Endothelial cell of umbilical vein (primary cell): ENCODE measurements around the gene RIC1.

ENCODE experiments used
- CTCF ChIP-seq, 2 donors: IDR thresholded peaks; 1 replicate in 1 of 2; 2 replicates in 1 of 2; pipeline ENCODE4 v1.5.1; 2011; ENCODE audit warnings: low read length in 2 of 2, mild to moderate bottlenecking in 2 of 2, moderate library complexity in 2 of 2, control low read depth in 1 of 2, inconsistent platforms in 1 of 2, low read depth in 1 of 2; ENCODE audit not compliant: insufficient read depth in 1 of 2; ENCODE audit errors: extremely low read depth in 1 of 2
- JUN ChIP-seq: IDR thresholded peaks from 2 replicates; pipeline ENCODE4 v1.6.1; 2011; ENCODE audit warnings: borderline replicate concordance, low read depth; ENCODE audit not compliant: insufficient read length, insufficient read depth
- POLR2A ChIP-seq: IDR thresholded peaks from 2 replicates; pipeline ENCODE4 v1.6.1; 2012; ENCODE audit warnings: low read depth, mild to moderate bottlenecking, control low read depth, low read length
- POLR2AphosphoS5 ChIP-seq: IDR thresholded peaks from 2 replicates; pipeline ENCODE4 v1.6.1; 2012; ENCODE audit warnings: low read depth, mild to moderate bottlenecking, control low read depth, low read length, moderate library complexity; ENCODE audit not compliant: insufficient read depth

- no peak for TF ChIP-seq CTCF (IDR thresholded peaks at IDR 0.05; ENCODE audit: extremely low read depth in 1 of 2, insufficient read depth in 1 of 2, low read depth in 1 of 2, low read length in 2 of 2)
- no peak for TF ChIP-seq POLR2AphosphoS5
- TF ChIP-seq JUN, result no peak
- TF ChIP-seq POLR2A, result no peak
Observed at GRCh38 chr9:5586391-5586802, 42.5 kb upstream of the RIC1 start.
